ENCODE data around the gene PIEZO2.
"Not testable (repeated sequence)": the region's sequence is repeated elsewhere in the genome, so short reads cannot be mapped to it uniquely, and the experiment has no call there.

PIEZO2 gene

DNA sequence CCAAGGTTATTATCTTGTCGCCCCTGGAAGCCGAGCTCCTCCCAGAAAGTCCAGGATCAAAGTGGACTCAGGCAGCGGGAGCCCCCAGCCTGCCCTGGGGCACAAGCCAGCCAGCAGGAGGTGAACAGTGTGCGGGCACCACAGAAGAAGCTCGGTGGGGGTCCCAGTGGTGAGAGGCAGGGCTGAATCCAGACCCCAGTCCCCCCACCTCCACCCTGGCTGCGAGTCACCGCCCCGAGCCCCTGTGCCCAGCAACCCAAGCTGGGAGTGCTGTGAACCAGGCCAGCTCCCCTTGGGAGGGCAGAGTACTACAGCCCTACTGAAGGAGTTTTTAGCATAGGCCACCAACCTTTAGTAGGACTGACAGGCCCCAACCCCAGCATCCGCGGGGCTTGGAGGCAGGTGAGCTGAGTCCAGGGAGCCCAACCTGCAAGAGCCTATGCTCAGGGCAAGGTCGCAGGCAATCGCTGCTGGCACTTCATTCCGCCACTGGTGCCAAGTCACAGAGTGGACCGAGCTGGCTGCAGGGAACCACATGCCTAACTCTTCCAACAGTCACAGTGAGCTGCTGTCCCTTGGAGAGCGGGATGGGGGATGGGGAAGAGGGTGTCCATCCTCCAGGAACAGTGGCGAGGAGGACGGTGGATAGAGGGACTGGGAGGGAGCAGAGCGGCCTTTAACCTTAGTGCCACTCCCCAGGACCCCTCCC is 3.0 kb downstream of the PIEZO2 start:
- peak overlapping the region; percentile 45 for H3K4me3 ChIP-seq (ENCODE audit: low read depth, low read length)
- no peak for DNase-seq (ENCODE audit: low read depth)
- TF ChIP-seq, protein P1, sequence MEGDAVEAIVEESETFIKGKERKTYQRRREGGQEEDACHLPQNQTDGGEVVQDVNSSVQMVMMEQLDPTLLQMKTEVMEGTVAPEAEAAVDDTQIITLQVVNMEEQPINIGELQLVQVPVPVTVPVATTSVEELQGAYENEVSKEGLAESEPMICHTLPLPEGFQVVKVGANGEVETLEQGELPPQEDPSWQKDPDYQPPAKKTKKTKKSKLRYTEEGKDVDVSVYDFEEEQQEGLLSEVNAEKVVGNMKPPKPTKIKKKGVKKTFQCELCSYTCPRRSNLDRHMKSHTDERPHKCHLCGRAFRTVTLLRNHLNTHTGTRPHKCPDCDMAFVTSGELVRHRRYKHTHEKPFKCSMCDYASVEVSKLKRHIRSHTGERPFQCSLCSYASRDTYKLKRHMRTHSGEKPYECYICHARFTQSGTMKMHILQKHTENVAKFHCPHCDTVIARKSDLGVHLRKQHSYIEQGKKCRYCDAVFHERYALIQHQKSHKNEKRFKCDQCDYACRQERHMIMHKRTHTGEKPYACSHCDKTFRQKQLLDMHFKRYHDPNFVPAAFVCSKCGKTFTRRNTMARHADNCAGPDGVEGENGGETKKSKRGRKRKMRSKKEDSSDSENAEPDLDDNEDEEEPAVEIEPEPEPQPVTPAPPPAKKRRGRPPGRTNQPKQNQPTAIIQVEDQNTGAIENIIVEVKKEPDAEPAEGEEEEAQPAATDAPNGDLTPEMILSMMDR (IDR thresholded peaks at IDR 0.05; ENCODE audit: low read depth, low read length, missing control alignments): no peak
- in situ Hi-C loops (cut with HindIII; ENCODE audit: low sequenced_read_pairs): no loop called here

DNA sequence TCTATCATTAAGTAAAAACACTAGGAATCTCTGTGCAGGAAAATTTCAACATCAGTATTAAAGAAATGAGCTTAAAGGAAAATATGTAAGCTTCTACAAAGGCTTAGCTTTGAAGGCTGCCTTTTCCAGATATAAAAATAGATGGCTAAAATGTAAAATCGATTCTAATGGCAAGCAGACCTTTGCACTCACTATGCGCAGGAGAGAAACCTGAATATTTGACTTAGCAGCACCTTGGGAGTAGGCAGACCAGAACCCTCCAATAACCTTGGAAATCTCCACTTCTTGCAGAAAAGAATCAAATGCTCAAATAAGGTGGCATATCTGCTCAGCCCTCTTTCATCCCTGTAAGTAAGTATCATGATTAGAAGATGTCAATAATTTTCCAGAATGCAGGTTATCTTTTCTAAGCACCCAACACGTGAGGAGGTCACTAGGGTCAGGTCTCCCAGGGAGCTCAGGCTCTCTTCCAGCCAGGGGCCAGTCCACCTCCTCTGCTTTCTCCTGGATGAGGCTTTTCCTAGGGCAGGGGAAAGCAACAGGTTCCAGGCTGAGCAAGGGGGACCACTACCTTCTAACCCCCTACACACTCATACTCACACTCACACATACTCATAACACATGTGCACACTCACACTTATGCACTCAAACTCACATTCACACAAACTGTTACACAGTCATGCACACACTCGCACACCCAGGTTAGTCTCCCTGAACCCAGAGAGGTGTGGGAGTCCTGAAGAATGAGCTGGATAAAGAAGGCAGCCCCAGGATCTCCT is 3.8 kb downstream of the PIEZO2 start:
- TF ChIP-seq, protein P1 (IDR thresholded peaks at IDR 0.05; ENCODE audit: low read depth, low read length, missing control alignments): no peak
- in situ Hi-C loops (cut with HindIII; ENCODE audit: low sequenced_read_pairs): no loop called here

DNA sequence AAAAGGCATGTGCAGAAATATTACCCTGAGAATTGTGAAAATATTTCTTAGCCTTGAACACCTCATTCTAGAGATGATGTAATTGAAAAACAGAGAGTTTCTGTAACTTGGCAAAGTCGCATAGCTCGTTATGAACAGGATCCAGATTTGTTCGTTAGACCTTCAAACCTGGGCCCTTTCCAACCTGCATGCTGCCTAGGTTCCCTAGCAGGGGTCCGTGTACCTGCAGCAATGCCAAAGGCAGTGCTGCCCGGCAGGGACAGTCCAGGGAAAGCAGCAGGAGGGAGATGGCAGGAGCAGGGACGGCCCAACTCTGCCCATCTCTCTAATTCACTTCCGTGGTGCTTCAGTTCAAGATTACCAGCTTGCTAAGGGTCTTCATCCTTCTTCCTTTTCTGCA is 12.0 kb downstream of the PIEZO2 start:
- TF ChIP-seq, protein P1 (IDR thresholded peaks at IDR 0.05; ENCODE audit: low read depth, low read length, missing control alignments): no peak
- H3K4me3 ChIP-seq (ENCODE audit: low read depth, low read length): no peak overlapping the region
- in situ Hi-C loops (cut with HindIII; ENCODE audit: low sequenced_read_pairs): no loop called here
- no peak for DNase-seq (ENCODE audit: low read depth)

More for the DNA sequence above, 3.8 kb downstream of the PIEZO2 start:
- DNase-seq (ENCODE audit: low read depth): no peak
- H3K4me3 ChIP-seq (ENCODE audit: low read depth, low read length): no peak overlapping the region

DNA sequence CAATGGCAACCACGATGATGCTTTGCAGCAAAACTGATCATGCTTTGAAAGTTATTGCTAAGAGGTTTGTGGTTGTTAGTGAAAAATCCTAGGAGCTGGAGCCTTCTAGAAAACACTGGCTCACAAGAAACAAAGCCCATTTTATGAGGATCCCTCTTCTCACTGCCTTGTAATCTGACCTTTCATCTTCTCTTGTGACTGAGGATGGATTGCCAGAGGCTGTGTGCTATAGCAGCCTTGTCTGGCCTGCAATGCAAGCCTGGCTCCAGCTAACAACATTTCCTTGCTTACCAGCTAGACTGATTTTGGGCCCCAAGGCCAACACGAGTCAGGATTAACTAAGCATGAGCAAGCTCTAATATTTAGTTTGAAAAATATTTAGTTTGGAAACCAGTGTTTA is 13.1 kb downstream of the PIEZO2 start:
- no peak for DNase-seq (ENCODE audit: low read depth)
- in situ Hi-C loops (cut with HindIII; ENCODE audit: low sequenced_read_pairs): no loop called here
- TF ChIP-seq, protein P1 (IDR thresholded peaks at IDR 0.05; ENCODE audit: low read depth, low read length, missing control alignments): no peak

DNA sequence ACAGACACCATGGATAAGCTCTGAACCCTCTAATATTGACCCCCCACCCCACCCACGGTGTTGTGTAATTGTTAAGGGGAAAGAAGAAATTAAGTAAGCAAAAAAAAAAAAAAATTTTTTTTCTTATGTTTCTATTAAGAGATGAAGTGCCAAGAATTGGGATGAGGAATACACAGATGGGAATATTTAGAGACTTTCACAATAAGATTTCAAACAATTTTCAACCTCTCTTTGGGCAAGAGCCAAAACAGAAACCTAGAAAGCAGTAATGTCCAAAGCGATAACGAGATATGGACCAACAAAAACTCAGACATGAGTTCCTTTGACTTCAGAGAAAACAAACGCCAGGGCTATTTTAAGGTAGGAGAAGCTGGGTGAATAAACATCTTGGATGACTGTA is 14.4 kb downstream of the PIEZO2 start:
- in situ Hi-C loops (cut with HindIII; ENCODE audit: low sequenced_read_pairs): no loop called here
- no peak for DNase-seq (ENCODE audit: low read depth)
- H3K4me3 ChIP-seq (ENCODE audit: low read depth, low read length): no peak overlapping the region
- TF ChIP-seq, protein P1 (IDR thresholded peaks at IDR 0.05; ENCODE audit: low read depth, low read length, missing control alignments): no peak

More for the DNA sequence above, 13.1 kb downstream of the PIEZO2 start:
- no peak overlapping the region for H3K4me3 ChIP-seq (ENCODE audit: low read depth, low read length)

DNA sequence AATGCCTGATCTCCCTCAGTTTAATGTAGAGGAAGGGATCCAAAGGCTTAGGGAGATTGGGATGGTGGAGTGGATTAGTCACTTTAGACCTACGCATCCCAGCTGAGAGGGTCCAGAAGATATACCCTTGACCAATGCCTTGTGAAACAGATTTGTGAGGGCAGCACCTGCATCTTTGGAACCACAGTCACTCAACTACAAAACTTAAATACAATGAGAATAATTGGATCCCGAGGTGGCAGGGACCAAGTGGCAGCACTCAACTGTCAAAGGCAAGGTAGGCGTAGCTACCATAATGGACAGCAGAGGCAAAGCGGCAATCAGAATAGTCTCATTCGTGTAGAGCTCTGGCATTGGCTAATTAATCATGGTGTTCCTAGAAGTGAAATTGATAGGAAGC is 20.3 kb downstream of the PIEZO2 start:
- in situ Hi-C loops (cut with HindIII; ENCODE audit: low sequenced_read_pairs); H3K4me3 ChIP-seq (ENCODE audit: low read depth, low read length); DNase-seq (ENCODE audit: low read depth): not testable (repeated sequence)

Data from astrocyte of the cerebellum (primary cell).